Nephron progenitor cell (in vitro differentiated cells): ENCODE results near the gene TMEM175.

ENCODE experiments used
- DNase-seq: peaks from one replicate; pipeline ENCODE4 v3.0.0; 2021
- H3K27ac Mint-ChIP-seq: 2 replicates; pipeline ENCODE4 v1.8.0; 2021; ENCODE audit warnings: mild to moderate bottlenecking, moderate library complexity, mixed read lengths
- H3K27me3 Mint-ChIP-seq: 2 replicates; pipeline ENCODE4 v1.8.0; 2021; ENCODE audit warnings: mild to moderate bottlenecking, low read depth, mixed read lengths; ENCODE audit not compliant: poor library complexity
- H3K36me3 Mint-ChIP-seq: 2 replicates; pipeline ENCODE4 v1.8.0; 2021; ENCODE audit warnings: low read depth, mixed read lengths
- H3K4me1 Mint-ChIP-seq: 2 replicates; pipeline ENCODE4 v1.8.0; 2021; ENCODE audit warnings: mixed read lengths
- H3K4me3 Mint-ChIP-seq: 2 replicates; pipeline ENCODE4 v1.8.0; 2021; ENCODE audit warnings: mild to moderate bottlenecking, moderate library complexity, mixed read lengths
- H3K9me3 Mint-ChIP-seq: 2 replicates; pipeline ENCODE4 v1.8.0; 2021; ENCODE audit warnings: mild to moderate bottlenecking, moderate library complexity, mixed read lengths
- CTCF ChIP-seq: fragments of 200-600 bp; sonication (generic); IDR thresholded peaks from 2 replicates; pipeline ENCODE4 v1.5.0; 2021; ENCODE audit warnings: antibody characterized with exemption

The TMEM175 gene

DNA sequence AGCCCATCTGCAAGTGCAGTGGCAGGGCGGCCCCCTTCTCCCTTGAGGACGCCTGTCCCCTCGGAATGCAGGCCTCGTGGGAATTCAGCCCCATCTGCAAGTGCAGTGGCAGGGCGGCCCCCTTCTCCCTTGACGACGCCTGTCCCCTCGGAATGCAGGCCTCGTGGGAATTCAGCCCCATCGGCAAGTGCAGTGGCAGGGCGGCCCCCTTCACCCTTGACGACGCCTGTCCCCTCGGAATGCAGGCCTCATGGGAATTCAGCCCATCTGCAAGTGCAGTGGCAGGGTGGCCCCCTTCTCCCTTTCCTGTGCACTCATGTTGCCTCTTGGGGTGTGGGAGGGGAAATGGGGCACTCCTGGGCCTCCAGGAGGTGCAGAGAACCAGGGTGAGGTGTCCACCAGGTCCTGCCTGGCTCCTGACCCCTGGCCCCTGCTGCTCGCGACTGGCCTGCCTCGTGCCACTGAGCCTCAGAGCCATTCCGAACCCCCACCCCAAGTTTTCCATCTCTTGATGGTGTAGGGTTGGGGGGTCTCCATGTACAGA lies 67.7 kb downstream of the TMEM175 start:
- H3K4me3 Mint-ChIP-seq, result no peak overlapping the region

GRCh38 chr4:1000686-1001260 lies 68.5 kb downstream of the TMEM175 start:
- TF ChIP-seq CTCF, result no peak
- Mint-ChIP-seq H3K27me3 (peaks cover 87% of the 10 kb centered on the region), H3K4me1 (no peaks in the 10 kb centered on the region), H3K27ac (no peak overlapping the region), H3K9me3 (peaks cover 2% of the 10 kb centered on the region), H3K4me3 (no peak overlapping the region), H3K36me3 (no peaks in the 10 kb centered on the region)
- no peak for DNase-seq

More for the DNA sequence above, 67.7 kb downstream of the TMEM175 start:
- Mint-ChIP-seq H3K36me3 (no peaks in the 10 kb centered on the region), H3K9me3 (no peaks in the 10 kb centered on the region), H3K4me1 (no peaks in the 10 kb centered on the region), H3K27me3 (peaks cover 87% of the 10 kb centered on the region), H3K27ac (no peak overlapping the region)
- peak; percentile 5 for DNase-seq
- no peak for TF ChIP-seq CTCF

GRCh38 chr4:1001561-1002130 lies 69.4 kb downstream of the TMEM175 start:
- Mint-ChIP-seq H3K27me3 (peaks cover 87% of the 10 kb centered on the region), H3K4me3 (no peak overlapping the region), H3K9me3 (peaks cover 9% of the 10 kb centered on the region), H3K4me1 (no peaks in the 10 kb centered on the region), H3K27ac (no peak overlapping the region), H3K36me3 (peaks cover 3% of the 10 kb centered on the region)
- TF ChIP-seq CTCF, result no peak
- no peak for DNase-seq

GRCh38 chr4:1002131-1002630 lies 69.9 kb downstream of the TMEM175 start:
- Mint-ChIP-seq H3K4me1 (no peaks in the 10 kb centered on the region), H3K36me3 (peaks cover 9% of the 10 kb centered on the region), H3K27ac (no peak overlapping the region), H3K27me3 (peaks cover 87% of the 10 kb centered on the region), H3K9me3 (peaks cover 14% of the 10 kb centered on the region), H3K4me3 (no peak overlapping the region)
- no peak for TF ChIP-seq CTCF
- DNase-seq, result peak; percentile 53

- H3K27me3 Mint-ChIP-seq, result peaks cover 92% of the 10 kb centered on the region
- TF ChIP-seq CTCF, result no peak
- peaks cover 11% of the 10 kb centered on the region for H3K36me3 Mint-ChIP-seq
- DNase-seq, result peak; percentile 61
- peaks cover 20% of the 10 kb centered on the region for H3K9me3 Mint-ChIP-seq
- H3K27ac Mint-ChIP-seq, result no peak overlapping the region
- no peak overlapping the region for H3K4me3 Mint-ChIP-seq
- H3K4me1 Mint-ChIP-seq, result no peaks in the 10 kb centered on the region
These were observed 70.5 kb downstream of the TMEM175 start for GRCh38 chr4:1002631-1003251.
